Measurements from ENCODE around the gene ADAM12.

DNA sequence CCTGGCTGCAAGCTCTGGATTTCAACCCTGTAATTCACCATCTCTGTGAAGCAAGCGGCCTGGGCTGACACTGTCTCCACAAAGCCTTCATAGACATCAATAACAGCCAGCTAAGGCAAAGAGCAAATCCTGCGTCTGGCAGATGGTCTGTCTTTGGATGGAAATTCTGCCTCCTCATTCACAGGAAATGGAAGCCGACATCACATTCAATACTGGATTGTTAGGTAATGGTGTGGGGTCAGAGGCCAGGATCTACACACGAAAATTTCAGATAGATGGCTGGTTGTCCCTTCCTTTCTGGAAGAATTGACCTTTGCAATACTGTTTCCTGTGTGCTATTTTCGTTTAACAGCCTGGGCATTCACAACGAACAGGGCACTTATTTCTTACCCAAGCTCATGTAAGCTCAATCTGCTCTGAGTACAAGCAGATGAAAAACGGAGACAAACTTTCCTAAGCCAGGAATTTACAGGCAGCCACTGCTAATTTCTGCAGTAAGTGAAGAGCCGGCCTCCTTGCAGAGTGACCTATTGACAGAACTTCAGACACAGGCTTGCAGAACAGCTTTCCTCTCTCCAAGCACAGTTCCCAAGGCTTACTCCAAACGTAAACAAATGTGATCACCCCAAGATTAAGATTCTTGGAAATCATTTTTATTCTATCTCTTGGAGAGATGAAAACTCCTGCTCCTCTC is 3.1 kb upstream of the ADAM12 start:
- TF ChIP-seq REST (IDR thresholded peaks at IDR 0.05; ENCODE audit: borderline replicate concordance): no peak
- no peak for TF ChIP-seq EZH2 (IDR thresholded peaks at IDR 0.05; ENCODE audit: borderline replicate concordance, insufficient read depth, low read length, poor library complexity, severe bottlenecking)
- TF ChIP-seq, protein P1, sequence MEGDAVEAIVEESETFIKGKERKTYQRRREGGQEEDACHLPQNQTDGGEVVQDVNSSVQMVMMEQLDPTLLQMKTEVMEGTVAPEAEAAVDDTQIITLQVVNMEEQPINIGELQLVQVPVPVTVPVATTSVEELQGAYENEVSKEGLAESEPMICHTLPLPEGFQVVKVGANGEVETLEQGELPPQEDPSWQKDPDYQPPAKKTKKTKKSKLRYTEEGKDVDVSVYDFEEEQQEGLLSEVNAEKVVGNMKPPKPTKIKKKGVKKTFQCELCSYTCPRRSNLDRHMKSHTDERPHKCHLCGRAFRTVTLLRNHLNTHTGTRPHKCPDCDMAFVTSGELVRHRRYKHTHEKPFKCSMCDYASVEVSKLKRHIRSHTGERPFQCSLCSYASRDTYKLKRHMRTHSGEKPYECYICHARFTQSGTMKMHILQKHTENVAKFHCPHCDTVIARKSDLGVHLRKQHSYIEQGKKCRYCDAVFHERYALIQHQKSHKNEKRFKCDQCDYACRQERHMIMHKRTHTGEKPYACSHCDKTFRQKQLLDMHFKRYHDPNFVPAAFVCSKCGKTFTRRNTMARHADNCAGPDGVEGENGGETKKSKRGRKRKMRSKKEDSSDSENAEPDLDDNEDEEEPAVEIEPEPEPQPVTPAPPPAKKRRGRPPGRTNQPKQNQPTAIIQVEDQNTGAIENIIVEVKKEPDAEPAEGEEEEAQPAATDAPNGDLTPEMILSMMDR (IDR thresholded peaks at IDR 0.05; ENCODE audit: poor library complexity, severe bottlenecking): no peak
- no peak for TF ChIP-seq POLR2AphosphoS5 (IDR thresholded peaks at IDR 0.05)
- TF ChIP-seq MXI1 (conservative IDR thresholded peaks at IDR 0.05; ENCODE audit: poor library complexity, severe bottlenecking): no peak
- no peak for TF ChIP-seq EP300 (conservative IDR thresholded peaks at IDR 0.05; ENCODE audit: poor library complexity, severe bottlenecking)
- no peak for TF ChIP-seq RAD21 (conservative IDR thresholded peaks at IDR 0.05)
